ENCODE measurements around the gene LRPAP1. TPM values are rescaled to one million over a fixed set of nuclear protein-coding genes. Genes with fewer than 3 reads are reported as not detected.

Gene LRPAP1
- total RNA-seq, 4 donors from 2014 or later = 8.8 to 260 (median 164) TPM

DNA sequence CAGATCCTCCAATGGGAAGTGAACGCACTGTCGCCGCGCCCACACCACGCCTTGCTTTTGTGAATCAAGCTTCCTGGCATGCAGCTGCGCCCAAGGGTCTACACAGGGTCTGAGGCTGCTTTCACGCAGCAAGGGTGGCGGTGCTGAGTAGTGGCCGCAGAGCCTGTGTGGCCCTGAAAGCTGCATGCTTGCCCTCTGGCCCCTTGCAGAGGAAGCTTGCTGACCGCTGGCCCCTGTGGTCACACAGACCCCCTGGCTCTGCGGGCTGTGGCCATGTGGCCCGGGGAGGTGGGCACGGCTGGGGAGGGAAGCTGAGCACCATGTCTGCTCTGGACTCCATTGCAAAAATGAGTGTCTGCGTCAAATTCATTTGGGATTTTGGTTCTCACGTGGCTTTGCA lies 60.3 kb downstream of the LRPAP1 start:
- H3K27me3 ChIP-seq = no peaks in the 10 kb centered on the region
- TF ChIP-seq, protein P1, sequence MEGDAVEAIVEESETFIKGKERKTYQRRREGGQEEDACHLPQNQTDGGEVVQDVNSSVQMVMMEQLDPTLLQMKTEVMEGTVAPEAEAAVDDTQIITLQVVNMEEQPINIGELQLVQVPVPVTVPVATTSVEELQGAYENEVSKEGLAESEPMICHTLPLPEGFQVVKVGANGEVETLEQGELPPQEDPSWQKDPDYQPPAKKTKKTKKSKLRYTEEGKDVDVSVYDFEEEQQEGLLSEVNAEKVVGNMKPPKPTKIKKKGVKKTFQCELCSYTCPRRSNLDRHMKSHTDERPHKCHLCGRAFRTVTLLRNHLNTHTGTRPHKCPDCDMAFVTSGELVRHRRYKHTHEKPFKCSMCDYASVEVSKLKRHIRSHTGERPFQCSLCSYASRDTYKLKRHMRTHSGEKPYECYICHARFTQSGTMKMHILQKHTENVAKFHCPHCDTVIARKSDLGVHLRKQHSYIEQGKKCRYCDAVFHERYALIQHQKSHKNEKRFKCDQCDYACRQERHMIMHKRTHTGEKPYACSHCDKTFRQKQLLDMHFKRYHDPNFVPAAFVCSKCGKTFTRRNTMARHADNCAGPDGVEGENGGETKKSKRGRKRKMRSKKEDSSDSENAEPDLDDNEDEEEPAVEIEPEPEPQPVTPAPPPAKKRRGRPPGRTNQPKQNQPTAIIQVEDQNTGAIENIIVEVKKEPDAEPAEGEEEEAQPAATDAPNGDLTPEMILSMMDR (IDR thresholded peaks at IDR 0.05) = no peak
- no peak for TF ChIP-seq POLR2A (IDR thresholded peaks at IDR 0.05)
- no peak overlapping the region for H3K4me3 ChIP-seq
- no peak for DNase-seq
- no peaks in the 10 kb centered on the region for H3K36me3 ChIP-seq
- intact Hi-C loops (cut with DNase I; ENCODE audit: low total_unique reads) = no loop called here
- no peaks in the 10 kb centered on the region for H3K4me1 ChIP-seq
- no peak overlapping the region for H3K27ac ChIP-seq
- H3K9me3 ChIP-seq = no peaks in the 10 kb centered on the region

DNA sequence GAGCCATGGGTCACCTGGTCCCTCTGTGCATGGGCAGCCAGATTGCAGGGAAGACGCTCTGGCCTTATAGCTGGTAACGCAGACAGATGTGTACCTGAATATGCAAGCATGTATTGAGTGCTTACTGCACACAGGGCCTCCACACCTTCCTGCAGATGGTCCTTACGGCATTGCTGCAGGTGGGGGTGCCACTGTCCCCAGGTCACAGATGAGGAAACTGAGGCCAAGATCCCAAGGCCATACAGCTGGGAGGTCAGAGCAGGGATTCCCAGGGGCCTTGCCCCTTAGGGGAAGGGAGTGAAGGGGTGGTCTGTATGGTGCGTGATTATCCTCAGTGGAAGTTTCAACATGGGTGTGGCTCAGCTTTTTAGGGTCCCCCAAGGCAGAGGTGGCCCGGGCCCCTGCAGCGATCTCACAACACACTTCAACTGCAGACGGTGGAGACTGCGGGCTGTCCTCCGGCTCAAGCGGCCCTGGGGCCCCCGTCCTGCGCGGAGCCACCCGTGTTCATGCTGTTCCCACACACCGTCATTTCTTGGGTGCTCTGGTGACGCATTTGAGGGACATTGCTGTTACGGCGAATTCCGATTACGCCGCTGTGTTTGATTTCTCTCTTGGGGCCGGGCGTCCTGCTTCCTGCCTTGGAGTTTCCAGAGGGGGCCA lies 61.0 kb downstream of the LRPAP1 start:
- intact Hi-C loops (cut with DNase I; ENCODE audit: low total_unique reads) = no loop called here
- Histone ChIP-seq H3K9me3 (no peaks in the 10 kb centered on the region), H3K27ac (no peak overlapping the region), H3K4me3 (no peak overlapping the region), H3K36me3 (no peaks in the 10 kb centered on the region), H3K4me1 (no peaks in the 10 kb centered on the region), H3K27me3 (no peaks in the 10 kb centered on the region)
- no peak for DNase-seq
- TF ChIP-seq, protein P1 (IDR thresholded peaks at IDR 0.05) = no peak
- no peak for TF ChIP-seq POLR2A (IDR thresholded peaks at IDR 0.05)

DNA sequence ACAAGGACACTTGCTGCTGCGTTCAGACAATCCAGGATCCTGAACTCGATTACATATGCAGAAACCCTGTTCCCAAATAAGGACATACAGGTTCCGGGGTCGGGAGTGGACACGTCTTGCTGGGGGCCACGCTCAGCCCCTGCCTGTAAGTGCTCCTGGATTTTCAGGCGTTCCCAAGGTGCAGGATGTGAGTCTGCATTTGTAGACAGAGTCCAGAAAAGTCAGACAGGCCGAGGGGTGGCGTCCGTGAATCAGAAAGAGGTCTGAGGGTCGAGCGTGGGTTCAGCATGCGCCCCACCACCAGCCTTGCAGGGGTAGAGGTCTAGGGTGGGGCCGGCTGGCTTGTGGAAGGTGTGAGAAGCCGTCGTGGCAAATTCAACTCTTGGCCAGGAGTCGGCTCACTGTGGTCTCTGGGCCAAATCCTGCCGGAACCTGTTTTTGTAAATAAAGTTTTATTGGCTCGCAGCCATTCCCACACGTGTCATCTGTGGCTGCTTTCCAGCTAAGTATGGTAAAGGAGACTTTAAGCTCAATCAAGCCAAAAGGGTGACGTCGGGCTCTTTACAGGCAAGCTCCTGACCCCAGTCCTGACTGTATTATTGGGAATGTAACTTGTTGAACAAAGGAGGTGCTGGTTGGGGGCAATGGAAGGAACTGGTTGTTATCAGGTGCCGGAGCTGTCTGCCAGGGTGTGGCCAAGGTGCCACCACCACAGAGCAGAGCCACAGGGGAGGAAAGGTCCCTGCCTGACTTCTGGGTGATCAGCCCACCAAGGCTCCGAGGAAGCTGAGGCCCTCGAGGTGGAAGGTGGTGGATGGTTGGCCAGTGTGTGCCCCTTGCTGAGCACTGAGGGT lies 61.8 kb downstream of the LRPAP1 start:
- Histone ChIP-seq H3K4me1 (no peaks in the 10 kb centered on the region), H3K36me3 (no peaks in the 10 kb centered on the region), H3K27ac (no peak overlapping the region), H3K9me3 (no peaks in the 10 kb centered on the region), H3K27me3 (no peaks in the 10 kb centered on the region), H3K4me3 (no peak overlapping the region)
- intact Hi-C loops (cut with DNase I; ENCODE audit: low total_unique reads) = no loop called here
- DNase-seq = no peak
- TF ChIP-seq, protein P1 (IDR thresholded peaks at IDR 0.05) = no peak

DNA sequence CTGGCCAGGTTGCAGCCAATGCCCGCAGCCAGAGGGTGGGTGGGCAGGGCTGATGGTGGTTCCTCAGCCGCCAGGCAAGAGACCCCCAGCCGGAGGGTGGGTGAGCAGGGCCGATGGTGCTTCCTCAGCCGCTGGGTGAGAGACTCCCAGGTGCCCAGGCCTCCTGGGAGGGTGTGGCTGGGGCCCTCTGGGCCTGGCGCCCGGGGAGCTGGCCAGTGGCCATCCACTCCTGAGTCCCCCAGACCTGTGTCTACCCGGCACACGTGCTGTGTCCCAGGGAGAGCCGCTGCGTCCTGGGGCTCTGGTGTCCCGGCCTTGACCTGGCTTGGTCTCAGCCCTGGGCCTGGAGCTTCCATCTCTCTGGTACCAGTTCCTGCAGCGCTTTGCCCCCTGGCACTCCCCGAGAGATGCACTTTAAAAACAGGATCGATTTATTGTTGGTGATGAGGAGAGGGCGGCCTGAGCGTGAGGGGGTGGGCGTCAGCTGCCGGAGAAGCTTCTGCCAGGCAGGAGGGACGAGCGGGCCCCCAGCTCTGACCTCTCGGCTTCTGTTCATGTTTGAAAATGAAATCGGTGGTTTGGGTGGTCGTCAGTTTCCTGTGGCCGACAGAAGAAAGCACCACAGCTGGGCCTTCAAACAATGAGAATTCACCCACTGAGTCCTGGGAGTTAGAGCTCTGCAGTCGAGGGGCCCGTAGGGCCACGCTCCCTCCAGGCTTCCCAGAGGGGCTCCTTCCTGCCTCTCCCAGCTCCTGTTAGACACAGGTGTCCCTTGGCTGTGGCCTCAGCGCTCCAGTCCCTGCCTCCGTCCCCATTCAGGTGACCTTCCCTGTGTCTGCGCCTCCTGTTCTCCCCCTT lies 62.6 kb downstream of the LRPAP1 start:
- Histone ChIP-seq H3K4me3 (no peak overlapping the region), H3K4me1 (no peaks in the 10 kb centered on the region), H3K9me3 (no peaks in the 10 kb centered on the region), H3K36me3 (no peaks in the 10 kb centered on the region), H3K27ac (no peak overlapping the region), H3K27me3 (no peaks in the 10 kb centered on the region)
- DNase-seq = no peak
- intact Hi-C loops (cut with DNase I; ENCODE audit: low total_unique reads) = no loop called here
- no peak for TF ChIP-seq POLR2A (IDR thresholded peaks at IDR 0.05)
- TF ChIP-seq, protein P1 (IDR thresholded peaks at IDR 0.05) = no peak

Data from uterus (tissue), 4 donors.